OCI-LY7 (cell line): Measurements from ENCODE around the gene MOAP1.

Source experiments
- EZH2phosphoT487 ChIP-seq: fragments of 200-600 bp; sonication (generic); IDR thresholded peaks from 2 replicates; pipeline ENCODE4 v1.6.1; 2018; ENCODE audit warnings: low read depth, borderline replicate concordance, mild to moderate bottlenecking, mixed run types, antibody characterized with exemption, low read length, moderate library complexity, mixed read lengths
- TF ChIP-seq, protein P1 (sequence below): fragments of 200-600 bp; sonication (generic); conservative IDR thresholded peaks from 2 replicates; pipeline ENCODE4 v1.5.1; 2014; ENCODE audit warnings: mild to moderate bottlenecking, antibody characterized with exemption, low read length, moderate library complexity, mixed read lengths

DNA sequence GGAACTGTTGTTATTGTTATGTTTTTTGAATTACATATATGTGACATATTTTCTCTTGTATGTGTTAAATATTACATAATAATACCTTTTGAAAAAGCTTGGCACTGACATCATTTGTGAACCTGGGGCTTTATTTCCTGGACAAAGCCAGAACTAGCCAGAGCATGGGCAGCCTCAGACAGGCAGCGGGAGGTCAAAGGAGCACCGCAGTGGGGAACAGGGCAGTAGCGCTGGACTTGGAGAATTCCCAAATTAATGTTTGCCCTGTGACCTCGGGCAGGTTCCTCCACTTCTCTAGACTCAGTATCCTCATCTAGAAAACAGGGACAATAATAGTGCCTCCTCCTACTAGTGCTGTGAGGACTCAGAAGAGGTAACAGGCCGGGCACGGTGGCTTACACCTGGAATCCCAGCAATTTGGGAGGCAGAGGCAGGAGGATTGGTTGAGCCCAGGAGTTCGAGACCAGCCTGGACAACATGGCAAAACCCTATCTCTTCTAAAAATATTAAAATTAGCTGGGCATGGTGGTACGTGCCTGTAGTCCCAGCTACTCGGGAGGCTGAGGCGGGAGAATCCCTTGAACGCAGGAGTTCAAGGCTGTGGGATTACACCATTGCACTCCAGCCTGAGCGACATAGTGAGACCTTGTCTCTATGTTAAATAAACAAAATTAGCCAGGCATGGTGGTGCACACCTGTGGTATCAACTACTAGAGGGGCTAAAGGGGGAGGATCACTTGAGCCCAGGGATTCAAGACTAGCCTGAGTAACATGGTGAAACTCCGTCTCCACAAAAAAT lies 41.6 kb downstream of the MOAP1 start:
- TF ChIP-seq, protein P1, sequence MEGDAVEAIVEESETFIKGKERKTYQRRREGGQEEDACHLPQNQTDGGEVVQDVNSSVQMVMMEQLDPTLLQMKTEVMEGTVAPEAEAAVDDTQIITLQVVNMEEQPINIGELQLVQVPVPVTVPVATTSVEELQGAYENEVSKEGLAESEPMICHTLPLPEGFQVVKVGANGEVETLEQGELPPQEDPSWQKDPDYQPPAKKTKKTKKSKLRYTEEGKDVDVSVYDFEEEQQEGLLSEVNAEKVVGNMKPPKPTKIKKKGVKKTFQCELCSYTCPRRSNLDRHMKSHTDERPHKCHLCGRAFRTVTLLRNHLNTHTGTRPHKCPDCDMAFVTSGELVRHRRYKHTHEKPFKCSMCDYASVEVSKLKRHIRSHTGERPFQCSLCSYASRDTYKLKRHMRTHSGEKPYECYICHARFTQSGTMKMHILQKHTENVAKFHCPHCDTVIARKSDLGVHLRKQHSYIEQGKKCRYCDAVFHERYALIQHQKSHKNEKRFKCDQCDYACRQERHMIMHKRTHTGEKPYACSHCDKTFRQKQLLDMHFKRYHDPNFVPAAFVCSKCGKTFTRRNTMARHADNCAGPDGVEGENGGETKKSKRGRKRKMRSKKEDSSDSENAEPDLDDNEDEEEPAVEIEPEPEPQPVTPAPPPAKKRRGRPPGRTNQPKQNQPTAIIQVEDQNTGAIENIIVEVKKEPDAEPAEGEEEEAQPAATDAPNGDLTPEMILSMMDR: no peak
- no peak for TF ChIP-seq EZH2phosphoT487
